Lower leg skin (tissue), 3 donors: ENCODE measurements around the gene CREB3L4.

Experiments used
- CTCF ChIP-seq, 3 donors: fragments of 450-650 bp; IDR thresholded peaks; one replicate each; pipeline ENCODE4 v1.5.1; 2016; ENCODE audit warnings: antibody characterized with exemption in 3 of 3, mild to moderate bottlenecking in 3 of 3, moderate library complexity in 2 of 3
- POLR2A ChIP-seq, 2 donors: fragments of 450-650 bp; IDR thresholded peaks; one replicate each; pipeline ENCODE4 v1.6.1; 2016 to 2017; ENCODE audit warnings: antibody characterized with exemption in 2 of 2, mild to moderate bottlenecking in 1 of 2, moderate library complexity in 1 of 2

GRCh38 chr1:153941826-153942725 is 25.6 kb upstream of the CREB3L4 start:
- TF ChIP-seq CTCF (IDR thresholded peaks at IDR 0.05) (no peak), POLR2A (IDR thresholded peaks at IDR 0.05) (no peak)
